HG02840 (cell line): ENCODE measurements around the gene FBRSL1.

Experiments used
- ATAC-seq: cut with Tn5 transposase; IDR thresholded peaks from one replicate; pipeline ENCODE4 v1.9.1; 2021; ENCODE audit warnings: mild to moderate bottlenecking, moderate library complexity, moderate number of reproducible peaks; ENCODE audit not compliant: unreplicated experiment, low FRiP score

Gene FBRSL1

GRCh38 chr12:132536102-132536876, 46.3 kb downstream of the FBRSL1 start:
- ATAC-seq: no peak

- no peak for ATAC-seq
These were observed 47.1 kb downstream of the FBRSL1 start for GRCh38 chr12:132537049-132537448.

- no peak for ATAC-seq
These were observed 48.1 kb downstream of the FBRSL1 start for GRCh38 chr12:132537836-132538662.

GRCh38 chr12:132538663-132538990, 48.7 kb downstream of the FBRSL1 start:
- no peak for ATAC-seq

GRCh38 chr12:132539016-132539773, 49.2 kb downstream of the FBRSL1 start:
- no peak for ATAC-seq

- no peak for ATAC-seq
These were observed 50.5 kb downstream of the FBRSL1 start for GRCh38 chr12:132540436-132540835.

GRCh38 chr12:132541200-132541599, 51.2 kb downstream of the FBRSL1 start:
- no peak for ATAC-seq

GRCh38 chr12:132541996-132542395, 52.0 kb downstream of the FBRSL1 start:
- no peak for ATAC-seq

GRCh38 chr12:132542661-132543060, 52.7 kb downstream of the FBRSL1 start:
- ATAC-seq: no peak

- ATAC-seq: no peak
These were observed 53.5 kb downstream of the FBRSL1 start for GRCh38 chr12:132543298-132544079.

- no peak for ATAC-seq
These were observed 54.1 kb downstream of the FBRSL1 start for GRCh38 chr12:132544080-132544397.

GRCh38 chr12:132544498-132544897, 54.5 kb downstream of the FBRSL1 start:
- no peak for ATAC-seq

GRCh38 chr12:132545164-132545953, 55.4 kb downstream of the FBRSL1 start:
- ATAC-seq: no peak

- ATAC-seq: no peak
These were observed 56.0 kb downstream of the FBRSL1 start for GRCh38 chr12:132545955-132546354.

- no peak for ATAC-seq
These were observed 56.7 kb downstream of the FBRSL1 start for GRCh38 chr12:132546647-132547046.

- no peak for ATAC-seq
These were observed 57.3 kb downstream of the FBRSL1 start for GRCh38 chr12:132547205-132547740.

GRCh38 chr12:132548430-132549058, 58.6 kb downstream of the FBRSL1 start:
- no peak for ATAC-seq

- no peak for ATAC-seq
These were observed 59.1 kb downstream of the FBRSL1 start for GRCh38 chr12:132549059-132549458.
